ENCODE results near the gene TBX1.
A peak's percentile ranks its signal among the peaks of the same experiment; 100 is the strongest.

TBX1 gene

DNA sequence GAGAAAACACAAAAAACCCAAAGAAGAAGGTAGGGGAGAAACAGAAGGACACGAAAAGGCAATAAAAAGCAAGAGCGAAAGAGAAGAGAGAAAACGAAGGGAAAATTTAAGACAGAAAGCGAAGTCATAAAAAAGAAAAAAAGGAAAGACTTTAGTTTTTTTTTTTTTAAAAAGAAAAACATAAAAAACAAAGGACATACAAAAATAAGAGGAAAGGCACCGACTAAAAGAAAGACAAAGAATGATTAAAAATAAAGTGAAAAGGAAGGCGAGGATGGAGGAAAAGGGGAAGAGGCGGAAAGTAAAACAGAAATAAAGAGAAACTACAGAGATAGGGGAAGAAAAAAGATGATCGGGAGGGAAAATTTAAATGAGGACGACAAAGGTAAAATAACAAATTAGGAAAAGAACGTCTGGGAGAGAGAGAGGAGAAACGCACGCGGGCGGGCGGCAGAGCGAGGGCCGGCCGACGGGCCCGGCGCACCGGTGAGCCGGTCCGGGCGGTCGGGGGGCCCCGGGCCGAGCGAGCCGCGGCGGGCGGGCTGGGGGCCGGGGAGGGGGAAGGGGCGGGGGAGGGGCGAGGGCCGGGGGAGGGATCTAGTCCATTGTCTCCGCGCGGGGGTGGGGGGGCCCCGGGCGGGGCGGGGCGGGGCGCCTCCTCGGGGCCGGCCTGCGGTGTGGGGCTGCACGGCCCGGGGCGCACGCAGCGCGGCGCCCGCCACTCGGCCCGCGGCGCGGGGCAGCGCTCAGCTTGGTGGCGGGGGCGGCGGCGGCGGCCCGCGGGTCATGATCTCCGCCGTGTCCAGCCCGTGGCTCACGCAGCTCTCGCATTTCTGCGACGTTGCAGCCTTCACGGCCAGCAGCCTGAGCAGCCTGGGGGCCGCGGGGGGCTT is at the start of gene TBX1:
TBX1 (plus strand) TSS at position 721 of the 893 bp plus-strand sequence; CDS start at position 787, 66 bp downstream.
- no peak for DNase-seq

DNA sequence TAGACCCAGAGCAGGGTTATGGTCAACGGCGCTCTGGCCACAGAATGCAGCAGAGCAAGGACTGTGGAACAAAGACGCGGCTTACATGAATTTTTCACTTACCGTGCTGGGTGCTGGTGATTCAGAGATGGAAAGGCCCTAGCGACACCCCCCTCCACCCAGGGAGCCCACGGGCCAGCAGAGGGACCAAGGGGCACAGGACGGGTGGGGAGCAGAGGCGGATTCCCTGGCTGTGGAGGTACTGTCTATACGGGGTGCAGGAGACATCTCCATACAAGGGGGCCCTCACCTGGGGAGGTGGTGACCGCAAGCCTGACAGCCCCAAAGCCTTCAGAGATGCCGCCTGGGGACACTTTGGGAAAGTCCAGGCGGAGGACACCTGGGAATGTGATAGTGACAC is 47.3 kb upstream of the TBX1 start:
- no peak for DNase-seq

DNA sequence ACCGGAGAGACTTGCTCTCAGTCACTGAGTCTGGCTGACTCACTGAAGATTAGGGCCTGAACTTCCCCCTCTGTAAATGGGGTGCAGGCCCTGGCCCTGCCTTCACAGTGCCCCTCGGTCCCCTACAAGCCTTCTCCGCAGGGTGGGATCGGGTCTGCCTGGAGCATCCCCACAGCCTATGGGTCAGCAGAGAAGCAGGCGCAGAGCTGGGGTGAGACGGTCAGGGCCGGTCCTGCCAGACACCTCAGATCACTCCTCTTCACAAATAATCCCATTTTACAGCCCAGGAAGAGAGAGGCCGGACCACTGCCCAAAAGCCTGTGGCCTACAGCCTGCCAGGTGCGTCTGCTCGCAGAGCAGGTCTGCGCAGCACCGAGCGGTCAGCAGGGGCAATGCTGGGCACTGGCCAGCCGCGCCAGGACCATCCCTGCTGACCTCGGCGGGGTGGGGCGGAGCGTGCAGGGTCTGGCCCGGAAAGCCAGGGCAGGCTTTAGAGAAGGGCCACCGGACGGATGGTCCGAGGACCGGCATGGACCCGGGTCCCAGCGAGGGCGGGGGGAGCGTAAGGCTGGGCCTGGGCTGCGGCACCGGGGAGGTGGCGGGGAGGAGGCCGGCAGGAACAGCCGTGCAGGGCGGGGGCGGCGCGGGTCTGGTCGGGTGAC is 46.8 kb upstream of the TBX1 start:
- no peak for DNase-seq

DNA sequence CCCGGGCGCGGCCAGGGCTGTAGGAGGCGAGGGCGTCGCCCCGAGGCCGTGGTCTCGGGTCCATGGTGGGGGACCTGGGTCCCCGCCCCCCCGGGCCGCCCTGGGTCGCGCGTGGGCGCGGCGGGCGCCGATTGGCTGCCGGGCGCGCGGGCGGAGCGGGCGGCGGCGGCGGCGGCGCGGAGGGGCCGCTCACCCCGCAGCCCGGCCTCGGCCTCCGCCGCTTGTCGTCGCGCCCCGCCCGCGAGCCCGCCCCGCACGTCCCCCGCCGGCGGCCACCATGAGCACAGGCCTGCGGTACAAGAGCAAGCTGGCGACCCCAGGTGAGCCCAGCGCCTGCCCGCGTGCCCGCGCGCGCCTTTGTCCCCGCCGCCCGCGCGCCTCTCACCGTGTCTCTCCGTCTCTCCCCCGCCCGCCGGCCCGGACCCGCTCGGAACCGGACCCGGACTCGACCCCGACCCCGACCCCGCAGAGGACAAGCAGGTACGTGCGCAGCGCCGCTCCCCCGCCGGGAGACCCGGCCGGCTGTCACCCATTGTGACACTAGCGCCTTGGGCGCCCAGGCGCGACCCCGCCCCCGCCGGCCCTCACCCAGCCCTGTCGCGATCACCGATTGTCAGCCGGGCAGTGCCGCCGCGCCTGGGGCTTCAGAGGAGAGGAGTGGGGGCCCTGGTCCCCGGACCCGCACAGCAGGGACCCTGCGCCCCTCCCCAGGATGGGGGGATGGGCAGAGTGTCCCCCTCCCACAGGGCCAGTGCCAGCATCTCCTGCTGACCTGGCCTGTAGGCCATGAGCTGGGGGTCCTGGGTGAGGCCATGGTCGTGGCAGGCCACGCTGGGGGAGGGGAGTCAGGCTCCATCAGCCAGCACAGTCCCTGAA is 46.0 kb upstream of the TBX1 start, which contains the start of gene SEPTIN5:
SEPTIN5 (plus strand) TSS at position 192 of the 876 bp plus-strand sequence; CDS start at position 278, 86 bp downstream.
- no peak for DNase-seq

DNA sequence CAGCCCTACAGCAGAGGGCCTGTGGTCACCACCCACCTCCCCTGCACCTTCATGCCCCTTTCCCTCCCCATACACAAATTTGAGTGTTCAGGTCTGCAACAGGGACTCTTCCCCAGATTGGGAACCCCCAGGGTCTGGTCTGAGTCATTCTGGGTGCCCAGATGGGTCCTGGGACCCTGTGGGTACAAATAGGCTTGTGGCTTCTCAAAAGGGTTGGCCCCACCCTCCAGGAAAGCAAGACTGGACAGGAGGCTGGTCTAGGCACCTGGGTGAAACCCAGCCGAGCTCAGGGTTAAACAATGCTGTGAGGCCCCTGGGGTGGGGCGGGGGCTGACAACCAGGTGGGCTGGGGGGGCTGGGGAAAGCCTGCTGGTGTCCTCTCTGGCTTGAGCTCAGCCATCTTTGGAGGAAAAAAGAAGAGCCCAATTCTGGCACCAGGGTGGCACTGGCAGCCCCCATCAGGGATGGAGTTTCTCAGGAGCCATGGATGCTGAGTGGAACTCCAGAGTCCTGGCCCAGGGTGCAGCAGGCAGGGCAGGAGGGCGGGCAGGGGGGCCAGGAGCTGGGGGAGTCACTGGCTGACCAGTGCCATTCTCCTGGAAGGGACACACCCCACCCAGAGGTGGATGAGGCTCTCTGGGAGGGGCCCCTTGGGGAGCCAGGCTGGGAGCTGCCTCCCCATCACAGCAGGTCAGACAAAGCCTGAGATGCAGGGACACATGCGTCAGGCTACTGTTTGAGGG is 45.2 kb upstream of the TBX1 start:
- no peak for DNase-seq

DNA sequence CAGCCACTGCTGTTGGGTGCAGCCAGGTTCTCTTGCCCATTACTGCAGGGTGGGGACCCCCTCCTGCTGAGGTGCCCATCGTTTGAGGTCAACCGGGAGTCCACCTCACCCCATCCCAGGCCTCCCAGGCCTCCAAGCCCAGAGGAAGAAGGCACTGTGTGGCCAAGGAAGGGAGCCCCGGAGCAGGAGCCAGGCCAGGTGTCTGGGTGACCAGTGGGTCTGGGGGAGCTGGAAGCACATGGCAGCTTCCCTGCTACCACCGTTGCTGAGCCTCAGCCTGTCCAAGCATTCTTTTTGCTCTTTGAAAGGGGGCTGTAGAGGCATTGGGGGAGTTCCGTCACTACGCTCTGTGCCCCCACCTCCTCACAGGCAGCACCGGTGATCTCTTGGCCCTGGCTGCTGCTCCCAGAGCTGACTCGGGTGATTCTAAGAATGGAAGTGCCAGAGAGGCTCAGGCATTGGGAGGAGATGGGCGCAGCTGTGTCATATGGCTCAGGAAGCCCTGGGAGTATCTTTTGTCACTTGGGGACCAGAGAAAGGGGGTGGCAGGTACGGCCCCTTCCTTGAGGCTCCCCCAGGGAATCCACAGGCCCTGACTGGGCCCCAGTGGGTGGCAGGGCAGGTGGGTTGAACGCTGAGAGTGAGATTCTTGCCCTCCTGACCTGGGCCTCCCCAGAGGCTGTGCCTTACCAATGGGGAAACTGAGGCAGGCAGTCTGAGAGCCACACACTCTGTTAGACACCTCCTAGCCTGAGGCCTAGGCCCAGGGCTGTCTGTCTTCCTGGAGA is 44.3 kb upstream of the TBX1 start:
- no peak for DNase-seq

DNA sequence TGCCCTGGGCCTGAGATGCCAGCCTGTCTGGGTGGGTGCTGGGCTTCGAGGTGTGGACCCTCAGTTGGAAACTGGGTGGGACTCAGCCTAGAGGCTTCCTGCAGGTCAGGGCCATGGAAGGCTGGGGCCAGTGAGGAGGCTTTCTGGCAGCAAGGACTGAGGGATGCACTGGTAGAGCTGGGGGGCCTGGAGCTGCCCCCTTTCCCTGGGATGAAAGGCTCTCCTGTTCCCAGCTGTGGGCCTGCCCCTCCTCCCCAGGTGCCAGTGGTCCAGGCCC is 43.8 kb upstream of the TBX1 start:
- no peak for DNase-seq

DNA sequence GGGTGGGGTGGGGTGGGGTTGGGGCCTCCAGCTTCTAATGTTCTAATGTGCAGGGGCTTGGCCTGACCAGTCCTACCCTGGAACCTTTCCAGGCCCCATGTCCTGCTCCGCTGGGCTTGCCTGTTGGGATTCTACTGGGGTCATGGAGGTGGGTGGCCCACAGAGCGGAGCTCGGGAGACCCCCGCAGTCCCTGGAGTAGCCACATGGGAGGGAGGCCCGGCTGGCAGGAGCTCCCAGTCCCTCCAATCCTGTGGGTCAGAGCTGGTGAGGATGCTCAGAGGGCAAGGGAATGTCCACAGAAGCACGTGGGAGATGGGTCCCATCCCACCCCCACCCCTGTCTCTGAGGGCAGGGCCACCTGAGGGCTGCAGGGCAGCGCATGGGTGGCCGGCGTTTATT is 43.4 kb upstream of the TBX1 start:
- no peak for DNase-seq

DNA sequence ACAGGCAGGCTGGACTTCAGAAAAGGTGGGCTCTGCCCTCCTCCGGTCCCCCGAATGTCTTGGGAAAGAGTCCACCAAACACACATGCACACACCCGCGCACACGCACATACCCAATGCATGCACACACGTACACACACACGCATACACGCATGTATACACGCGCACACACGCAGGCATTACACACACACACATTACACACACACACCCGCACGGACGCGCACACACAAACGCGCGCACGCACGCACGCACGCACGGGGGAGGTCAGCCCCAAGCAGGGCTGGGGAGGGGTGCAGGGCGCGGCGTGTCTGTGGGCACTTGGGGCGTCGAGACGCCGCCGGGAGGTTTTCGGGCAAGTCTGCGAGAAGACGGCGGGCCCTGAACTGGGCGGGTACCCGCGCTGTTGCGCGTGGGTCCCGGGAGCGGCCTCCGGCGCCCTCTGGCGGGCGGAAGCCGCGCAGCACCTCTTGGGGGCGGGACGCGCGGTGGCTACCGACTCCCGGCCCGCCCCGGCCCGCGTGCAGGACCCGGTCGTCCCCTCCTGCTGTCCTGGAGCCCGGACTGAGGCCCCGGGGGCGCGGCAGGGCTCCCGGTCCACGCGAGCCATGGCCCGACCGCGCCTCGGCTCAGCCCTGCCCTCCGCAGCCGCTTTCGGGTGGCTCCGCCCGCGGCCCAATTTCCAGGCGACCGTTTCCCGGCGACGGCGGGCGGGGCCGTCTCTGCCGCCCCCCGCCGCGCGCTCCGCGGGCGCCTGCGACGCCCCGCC is 42.7 kb upstream of the TBX1 start:
- peak; percentile 76 for DNase-seq

DNA sequence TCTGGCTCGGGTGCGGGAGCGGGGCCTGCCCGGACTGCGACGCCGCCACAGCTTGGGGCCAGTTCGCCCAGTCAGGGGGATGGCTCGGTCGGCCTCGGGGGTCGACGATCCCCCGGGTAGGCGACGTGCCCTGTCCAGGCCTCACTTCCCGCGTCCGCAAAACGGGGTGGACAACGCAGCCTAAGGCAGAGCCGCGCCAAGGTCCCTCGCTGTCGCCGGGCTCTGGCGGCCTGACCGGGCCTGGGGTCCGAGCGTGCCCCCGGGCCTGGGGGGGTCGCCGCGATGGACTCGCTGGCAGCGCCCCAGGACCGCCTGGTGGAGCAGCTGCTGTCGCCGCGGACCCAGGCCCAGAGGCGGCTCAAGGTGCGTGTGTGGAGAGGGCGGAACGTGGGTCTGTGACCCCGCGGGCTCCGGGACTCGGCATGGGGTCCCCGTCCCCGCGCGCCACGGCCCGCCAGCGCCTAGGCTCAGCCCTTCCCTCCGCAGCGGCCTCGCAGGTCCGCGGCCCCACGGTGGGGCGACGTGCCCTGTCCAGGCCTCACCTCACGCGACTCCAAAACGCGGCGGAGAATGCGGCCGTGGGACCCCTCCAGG is 42.0 kb upstream of the TBX1 start:
- no peak for DNase-seq

DNA sequence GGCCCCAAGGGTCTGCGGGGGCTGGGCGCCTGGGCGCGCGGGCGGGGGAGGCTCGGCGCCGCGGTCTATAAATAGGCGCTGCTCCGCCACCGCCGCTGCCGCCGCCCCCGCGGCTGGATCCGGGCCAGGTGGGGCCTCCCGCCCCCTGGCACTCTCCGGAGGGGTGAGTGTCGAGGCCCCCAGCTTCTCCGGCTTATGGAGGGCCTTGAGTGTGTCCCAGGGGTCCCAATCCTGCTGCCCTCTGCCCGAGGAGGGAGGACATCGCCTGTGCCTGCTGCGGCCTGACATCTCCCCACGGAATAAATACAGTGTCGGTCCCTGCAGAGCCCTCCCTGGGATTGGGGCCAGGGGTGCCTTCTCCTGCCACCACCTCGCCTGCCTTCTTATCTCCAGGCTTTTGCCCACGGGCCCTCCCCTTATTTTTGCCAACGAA is 41.5 kb upstream of the TBX1 start:
- DNase-seq, result no peak

DNA sequence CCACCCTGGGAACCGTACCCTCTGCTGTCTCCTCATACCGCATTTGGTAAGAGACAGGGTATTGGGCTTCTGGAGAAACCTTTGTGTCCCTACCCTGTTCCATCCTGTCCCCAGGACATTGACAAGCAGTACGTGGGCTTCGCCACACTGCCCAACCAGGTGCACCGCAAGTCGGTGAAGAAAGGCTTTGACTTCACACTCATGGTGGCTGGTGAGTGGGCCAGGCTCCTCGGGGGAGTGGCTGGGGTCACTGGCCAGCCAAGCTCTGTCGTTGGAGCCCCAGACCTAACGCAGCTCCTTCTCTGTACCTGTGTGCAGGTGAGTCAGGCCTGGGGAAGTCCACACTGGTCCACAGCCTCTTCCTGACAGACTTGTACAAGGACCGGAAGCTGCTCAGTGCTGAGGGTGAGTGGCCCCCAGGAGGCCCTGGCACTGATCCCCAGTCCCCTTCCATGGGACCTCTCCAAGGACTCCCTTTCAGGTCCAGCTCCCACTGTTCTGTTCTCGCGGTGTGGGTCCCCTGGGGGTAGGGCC is 41.0 kb upstream of the TBX1 start:
- no peak for DNase-seq

DNA sequence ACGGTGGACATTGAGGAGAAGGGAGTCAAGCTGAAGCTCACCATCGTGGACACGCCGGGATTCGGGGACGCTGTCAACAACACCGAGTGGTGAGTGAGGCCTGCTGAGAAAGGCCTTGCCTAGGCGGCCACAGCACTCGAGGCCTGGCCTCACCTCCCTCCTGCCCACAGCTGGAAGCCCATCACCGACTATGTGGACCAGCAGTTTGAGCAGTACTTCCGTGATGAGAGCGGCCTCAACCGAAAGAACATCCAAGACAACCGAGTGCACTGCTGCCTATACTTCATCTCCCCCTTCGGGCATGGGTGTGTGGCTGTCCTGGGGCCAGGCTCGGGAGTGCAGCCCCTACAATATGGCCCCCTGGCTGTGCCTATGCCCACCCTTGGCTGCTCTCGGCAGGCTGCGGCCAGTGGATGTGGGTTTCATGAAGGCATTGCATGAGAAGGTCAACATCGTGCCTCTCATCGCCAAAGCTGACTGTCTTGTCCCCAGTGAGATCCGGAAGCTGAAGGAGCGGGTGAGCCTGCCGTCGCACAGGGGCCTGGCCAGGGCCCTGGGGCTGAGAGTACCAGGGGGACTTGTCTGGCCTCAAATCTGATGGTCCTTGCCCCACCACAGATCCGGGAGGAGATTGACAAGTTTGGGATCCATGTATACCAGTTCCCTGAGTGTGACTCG is 40.3 kb upstream of the TBX1 start:
- DNase-seq, result no peak

DNA sequence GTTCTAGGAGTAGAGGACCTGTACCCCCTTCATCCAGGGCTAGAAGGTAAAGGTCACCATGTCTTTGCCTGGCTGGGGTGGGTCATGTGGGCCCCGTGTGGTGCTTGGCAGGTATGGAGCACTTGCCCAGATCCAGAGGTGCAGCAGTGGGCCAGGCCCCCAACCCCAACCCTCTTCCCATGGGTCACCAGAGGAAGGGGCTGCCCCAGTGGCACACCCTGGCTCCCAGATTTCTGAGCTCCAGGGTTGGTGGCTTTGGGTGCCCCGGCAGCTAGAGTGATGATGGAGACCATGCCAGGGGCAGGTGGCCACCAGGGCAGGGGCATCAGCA is 39.6 kb upstream of the TBX1 start:
- no peak for DNase-seq

DNA sequence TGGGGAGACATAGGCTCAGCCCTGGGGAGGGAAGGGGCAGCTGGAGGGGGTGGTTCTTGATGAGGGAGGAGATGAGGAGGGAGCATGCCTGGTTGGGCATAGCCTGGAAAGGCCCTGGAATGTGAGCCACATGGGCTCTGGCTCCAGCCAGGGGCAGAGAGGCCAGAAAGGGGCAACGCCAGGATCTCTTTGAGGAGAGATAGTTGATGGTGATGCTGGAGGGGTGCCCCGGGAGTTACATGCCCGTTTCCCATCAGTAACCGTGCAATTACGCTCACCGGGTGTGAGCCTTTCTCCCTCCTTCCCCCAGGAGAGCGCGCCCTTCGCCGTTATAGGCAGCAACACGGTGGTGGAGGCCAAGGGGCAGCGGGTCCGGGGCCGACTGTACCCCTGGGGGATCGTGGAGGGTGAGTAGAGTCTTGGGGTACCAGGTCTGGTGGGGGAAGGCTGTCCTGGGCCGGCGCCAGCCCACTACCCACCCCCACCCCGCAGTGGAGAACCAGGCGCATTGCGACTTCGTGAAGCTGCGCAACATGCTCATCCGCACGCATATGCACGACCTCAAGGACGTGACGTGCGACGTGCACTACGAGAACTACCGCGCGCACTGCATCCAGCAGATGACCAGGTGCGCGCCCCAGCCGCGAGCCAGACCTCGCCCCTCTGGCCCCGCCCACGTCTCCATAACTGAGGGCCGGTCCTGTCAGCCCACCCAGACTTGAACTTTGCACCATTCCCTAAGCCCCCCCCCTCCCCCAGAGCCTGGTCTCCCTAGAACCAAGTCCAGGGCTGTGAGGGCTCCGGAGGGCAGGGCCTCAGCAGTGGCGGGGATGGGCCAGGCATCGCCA is 39.0 kb upstream of the TBX1 start:
- DNase-seq, result no peak

DNA sequence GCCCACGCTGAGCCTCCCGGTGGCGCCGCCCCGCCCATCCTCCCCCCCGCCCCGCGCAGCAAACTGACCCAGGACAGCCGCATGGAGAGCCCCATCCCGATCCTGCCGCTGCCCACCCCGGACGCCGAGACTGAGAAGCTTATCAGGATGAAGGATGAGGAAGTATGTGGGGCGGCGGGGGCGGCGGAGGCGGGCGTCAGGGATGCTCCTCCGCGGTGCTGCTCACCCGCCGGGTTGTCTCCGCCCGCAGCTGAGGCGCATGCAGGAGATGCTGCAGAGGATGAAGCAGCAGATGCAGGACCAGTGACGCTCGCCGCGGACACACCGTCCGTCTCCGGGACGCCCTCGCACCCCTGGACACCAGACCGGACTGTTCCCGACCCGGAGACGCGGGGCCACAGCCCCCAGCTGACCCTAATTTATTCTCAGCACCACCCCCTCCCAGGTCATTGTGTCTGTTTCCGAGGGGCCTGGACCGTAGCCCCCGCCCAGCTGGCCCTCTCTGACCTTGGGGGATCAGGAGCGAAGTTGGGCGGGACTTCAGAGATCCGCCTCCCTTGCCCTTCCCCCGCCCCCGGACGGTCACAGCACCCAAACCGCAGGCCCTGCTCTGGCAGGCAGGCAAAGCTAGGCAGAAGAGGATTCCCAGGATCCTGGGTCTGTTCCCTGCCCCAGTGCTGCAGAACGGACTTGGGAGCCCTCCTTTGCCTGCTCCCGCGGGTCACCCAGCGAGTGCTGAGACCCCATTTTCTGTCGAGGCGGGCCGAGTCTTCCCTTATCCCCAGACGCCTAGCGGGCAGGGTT is 38.2 kb upstream of the TBX1 start:
- DNase-seq, result no peak

DNA sequence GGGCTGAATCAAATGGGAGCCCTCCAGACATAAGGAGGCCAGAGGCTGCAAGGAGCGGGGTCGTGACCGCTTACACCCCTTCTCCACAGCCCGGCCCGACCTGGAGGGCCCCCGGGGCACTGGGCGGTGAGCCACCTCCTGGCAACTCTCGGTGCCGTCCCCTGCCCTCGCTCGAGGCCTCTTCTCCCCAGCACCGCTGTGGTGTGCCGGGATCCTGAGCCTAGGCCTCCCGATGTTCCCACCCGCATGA is 37.7 kb upstream of the TBX1 start:
- DNase-seq, result no peak

DNA sequence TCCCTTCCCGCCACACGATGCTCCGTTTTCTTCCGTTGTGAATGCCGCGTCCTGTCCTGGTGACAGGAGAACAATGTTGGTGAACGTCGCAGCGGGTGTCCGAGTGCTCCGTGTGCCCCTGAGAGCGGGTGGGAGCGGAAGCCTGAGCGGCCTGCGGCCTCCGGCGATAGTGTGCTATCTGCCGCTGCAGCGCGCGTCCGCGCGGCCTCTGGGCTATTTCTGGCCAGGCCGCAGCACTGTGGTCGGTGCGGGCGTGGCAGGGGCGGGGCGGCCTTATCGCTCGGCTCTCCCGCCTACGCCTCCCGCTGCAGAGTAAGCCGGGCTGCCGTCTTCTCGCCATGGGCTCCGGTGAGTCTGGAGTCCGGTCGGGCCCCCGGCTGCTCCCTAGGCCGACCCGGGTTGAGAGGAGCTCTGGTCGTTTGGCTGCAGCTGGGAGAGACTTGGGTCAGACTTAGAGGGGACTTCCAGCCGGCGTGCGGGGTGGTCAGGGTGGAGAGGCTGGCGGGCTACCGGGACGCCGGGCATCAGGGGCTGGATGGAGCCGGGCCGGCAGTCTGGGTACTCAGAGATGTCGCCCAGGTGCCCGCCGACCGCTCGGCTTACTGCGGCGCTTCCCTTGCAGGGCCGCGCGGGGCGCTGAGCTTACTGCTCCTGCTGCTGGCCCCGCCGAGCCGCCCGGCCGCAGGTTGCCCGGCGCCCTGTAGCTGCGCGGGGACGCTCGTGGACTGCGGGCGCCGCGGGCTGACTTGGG is 37.2 kb upstream of the TBX1 start, which contains the start of gene GP1BB:
GP1BB (plus strand) TSS at position 308 of the 751 bp plus-strand sequence; CDS start at position 339, 31 bp downstream.
- DNase-seq, result no peak
